BJ (cell line): ENCODE results near the gene PNLDC1. TPM values are rescaled to one million over a fixed set of nuclear protein-coding genes. Genes with fewer than 3 reads are reported as not detected.
A peak's percentile ranks its signal among the peaks of the same experiment; 100 is the strongest.

Source experiments
- CTCF ChIA-PET: fragments of 350-600 bp; formaldehyde crosslinking; extraction: SDS; loops from one replicate; lab custom pipeline; 2021; ENCODE audit warnings: antibody characterized with exemption, inconsistent platforms; lab: Yijun Ruan, JAX
- POLR2A ChIA-PET: fragments of 300-600 bp; sonication (Branson Sonifier 250); formaldehyde crosslinking; extraction: SDS; loops from one replicate; lab custom pipeline; 2021; ENCODE audit warnings: antibody characterized with exemption; lab: Charles Lee
- DNase-seq: peaks from one replicate; pipeline ENCODE4 v3.0.0-alpha.2; 2011; ENCODE audit warnings: low read depth
- H3K27me3 ChIP-seq: 2 replicates; pipeline ENCODE4 v1.6.0; 2011; ENCODE audit warnings: low read length; ENCODE audit not compliant: control insufficient read depth, insufficient read depth
- H3K36me3 ChIP-seq: 2 replicates; pipeline ENCODE4 v1.5.1; 2011; ENCODE audit warnings: low read length; ENCODE audit not compliant: control insufficient read depth, insufficient read depth
- H3K4me3 ChIP-seq: 2 replicates; pipeline ENCODE4 v1.5.1; 2011; ENCODE audit warnings: low read depth, mild to moderate bottlenecking, control low read depth, low read length
- CTCF ChIP-seq: IDR thresholded peaks from 2 replicates; pipeline ENCODE4 v1.5.1; 2011; ENCODE audit warnings: low read depth, mild to moderate bottlenecking, control low read depth, inconsistent platforms, low read length, moderate library complexity; ENCODE audit not compliant: insufficient read depth
- polyA plus RNA-seq: library from polyadenylated mRNA; depleted of rRNA; stranded (reverse); fragments of >200 nt; gene quantifications from 2 replicates; pipeline ENCODE4 v1.2.3, GENCODE V29; 2011

Gene PNLDC1
- polyA plus RNA-seq, 1 experiment, result not detected

DNA sequence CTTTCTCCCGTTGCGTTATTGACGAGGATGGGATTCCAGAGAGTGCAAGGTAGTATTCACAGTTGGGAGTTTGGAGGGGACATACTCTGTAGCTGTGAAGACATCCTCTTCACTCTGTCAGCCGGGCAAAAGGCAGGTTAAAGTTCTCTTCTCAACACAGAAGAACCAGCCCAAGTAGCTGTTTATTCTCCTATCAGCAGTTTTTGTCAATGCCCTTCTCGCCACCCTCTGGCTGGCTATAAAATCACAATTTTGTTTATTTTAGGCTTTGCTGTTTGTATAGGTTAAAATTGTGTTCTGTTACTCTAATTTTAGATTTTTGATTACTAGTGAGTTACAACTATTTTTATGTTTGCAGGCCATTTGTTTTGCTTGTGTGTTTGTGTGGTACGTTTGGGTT is 52.8 kb downstream of the PNLDC1 start:
- H3K4me3 ChIP-seq, result no peak overlapping the region
- ChIA-PET POLR2A (no interaction called here), CTCF (interaction anchor here (0.7 to 4.5 kb wide), 9 partner anchors 10 to 683 kb away, joined by 3 to 33 read pairs (median 4); partner anchors contain the start of gene SOD2)
- no peaks in the 10 kb centered on the region for H3K36me3 ChIP-seq
- peak; percentile 27; the same call in 1 of the 2 replicates for TF ChIP-seq CTCF
- DNase-seq, result no peak
- H3K27me3 ChIP-seq, result peaks cover 2% of the 10 kb centered on the region; the same call in 1 of the 2 replicates

DNA sequence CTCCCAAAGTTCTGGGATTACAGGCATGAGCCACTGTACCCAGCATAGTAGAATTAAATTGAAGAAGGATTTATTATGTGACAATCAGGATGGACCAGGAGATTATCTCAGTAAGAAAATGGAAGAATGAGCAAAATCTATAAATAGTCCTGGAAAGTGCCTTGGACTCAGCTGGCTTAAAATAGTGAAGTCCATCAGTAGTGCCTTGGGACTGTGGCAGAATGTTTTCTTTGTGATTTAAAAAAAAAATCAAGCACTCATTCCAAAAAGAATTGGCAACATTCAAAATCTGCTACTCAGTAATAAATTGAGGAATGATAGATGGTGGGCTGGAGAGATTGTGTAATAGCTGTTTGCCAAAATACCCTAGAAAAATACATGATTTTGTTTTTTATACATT is 53.7 kb downstream of the PNLDC1 start:
- H3K27me3 ChIP-seq, result peaks cover 2% of the 10 kb centered on the region; the same call in 1 of the 2 replicates
- no peak for TF ChIP-seq CTCF
- POLR2A ChIA-PET, result no interaction called here
- H3K36me3 ChIP-seq, result no peaks in the 10 kb centered on the region
- no peak overlapping the region for H3K4me3 ChIP-seq
- DNase-seq, result no peak
- CTCF ChIA-PET, result interaction anchor here (0.6 to 4.5 kb wide), 6 partner anchors 10 to 284 kb away, joined by 3 to 33 read pairs (median 4); partner anchors contain the start of genes SOD2 and TCP1

DNA sequence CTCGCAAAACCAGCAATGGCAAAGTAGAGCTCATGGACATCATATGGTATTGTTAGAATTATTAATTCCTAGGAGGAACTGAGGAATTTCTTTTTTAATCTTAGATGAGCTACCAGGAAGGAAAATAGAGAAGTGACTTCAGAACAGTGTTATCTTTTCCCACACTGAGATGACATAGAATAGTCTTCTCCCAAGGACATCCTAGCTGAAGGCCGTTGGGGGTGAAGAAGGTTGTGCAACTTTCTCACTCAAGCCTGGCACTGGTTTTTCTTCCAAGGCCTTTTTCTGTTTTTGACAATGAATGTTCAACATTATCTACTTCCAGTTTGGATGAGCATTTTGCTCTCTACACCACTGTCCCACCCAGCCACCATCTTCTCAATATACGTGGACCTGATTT is 54.9 kb downstream of the PNLDC1 start:
- Histone ChIP-seq H3K27me3 (peaks cover 2% of the 10 kb centered on the region; the same call in 1 of the 2 replicates), H3K4me3 (no peak overlapping the region), H3K36me3 (no peaks in the 10 kb centered on the region)
- ChIA-PET CTCF (interaction anchor here (1.0 to 4.5 kb wide), 3 partner anchors 8 to 164 kb away, joined by 4 to 33 read pairs (median 9); partner anchors contain the start of gene SOD2), POLR2A (no interaction called here)
- DNase-seq, result no peak
- TF ChIP-seq CTCF, result no peak

DNA sequence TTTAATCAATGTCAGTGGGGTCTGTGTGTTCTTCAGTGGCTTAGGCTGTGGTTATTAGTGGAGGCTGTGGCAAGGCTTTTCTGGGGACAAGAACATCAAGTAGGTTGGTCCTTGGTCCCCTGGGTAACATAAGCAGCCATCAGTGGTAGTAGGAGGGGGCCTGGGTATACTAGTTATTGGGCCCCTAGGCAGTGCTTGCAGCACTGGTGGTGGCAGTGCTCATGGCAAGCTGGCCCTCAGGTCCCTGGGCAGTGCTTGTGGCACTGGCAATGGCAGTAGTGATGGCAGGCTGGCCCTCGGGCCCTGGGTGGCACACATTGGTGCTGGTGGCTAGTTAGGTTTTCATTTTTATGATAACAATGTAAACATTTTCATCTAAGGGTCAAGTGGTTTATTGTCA is 58.2 kb downstream of the PNLDC1 start:
- peaks cover 6% of the 10 kb centered on the region for H3K27me3 ChIP-seq
- DNase-seq, result no peak
- ChIA-PET POLR2A (no interaction called here), CTCF (interaction anchor here (1.6 kb wide), 1 partner anchor 166 kb away, joined by 4 read pairs; no protein-coding TSS in a partner anchor)
- H3K4me3 ChIP-seq, result no peak overlapping the region
- H3K36me3 ChIP-seq, result no peaks in the 10 kb centered on the region
- TF ChIP-seq CTCF, result no peak

GRCh38 chr6:159860482-159860881 is 60.4 kb downstream of the PNLDC1 start:
- no peak for TF ChIP-seq CTCF
- ChIA-PET CTCF (interaction anchor here (9.9 kb wide), 1 partner anchor 81 kb away, joined by 95 read pairs; no protein-coding TSS in a partner anchor), POLR2A (no interaction called here)
- H3K4me3 ChIP-seq, result no peak overlapping the region
- H3K36me3 ChIP-seq, result no peaks in the 10 kb centered on the region
- peaks cover 4% of the 10 kb centered on the region; the same call in 1 of the 2 replicates for H3K27me3 ChIP-seq
- DNase-seq, result no peak
